ENCODE measurements around the gene ABCF2.

Gene ABCF2

DNA sequence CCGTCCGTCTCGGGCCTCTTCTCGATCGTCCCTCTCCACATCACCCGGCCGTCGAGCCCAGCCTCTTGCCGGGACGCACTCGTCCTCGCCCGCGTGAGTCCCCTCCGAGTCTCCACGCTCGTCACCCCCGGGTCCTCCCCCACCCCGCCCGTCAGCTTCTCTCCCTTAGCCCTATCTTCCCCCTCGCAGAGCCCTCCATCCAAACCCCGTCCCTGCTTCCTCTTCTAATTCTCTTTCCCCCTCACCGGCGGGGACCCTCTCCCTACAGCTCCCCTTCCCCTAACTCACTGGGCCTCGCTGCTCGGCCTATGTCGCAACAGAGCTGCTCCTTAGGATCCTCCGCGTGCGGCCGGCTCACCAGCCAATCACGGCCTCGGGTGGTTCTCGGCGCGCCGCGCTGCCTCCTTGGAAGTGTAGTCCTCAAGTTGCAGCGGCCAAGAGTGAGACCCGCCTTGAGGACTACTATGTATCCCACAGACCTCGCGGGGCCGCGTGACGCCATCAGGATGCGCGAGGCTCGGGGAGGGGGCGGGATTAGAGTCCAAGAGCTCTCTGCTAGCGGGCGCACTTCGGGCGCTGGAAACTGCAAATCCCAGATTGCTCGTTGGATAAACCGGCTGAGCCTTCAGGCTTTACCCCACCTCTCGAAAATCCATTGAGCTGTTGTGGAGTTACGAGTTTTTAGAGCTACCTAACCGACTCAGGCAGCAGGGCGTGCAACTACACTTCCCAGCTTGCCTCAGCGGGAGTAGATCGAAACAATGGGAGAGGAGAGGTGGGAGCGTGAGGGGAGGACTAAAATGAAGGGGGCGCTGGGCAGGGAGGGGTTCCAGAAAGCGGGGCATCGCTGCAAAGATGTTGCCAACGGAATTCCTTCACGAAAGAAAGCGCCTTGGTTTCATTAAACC is at the start of gene ABCF2:
ABCF2 (minus strand) TSS at position 331 of the 908 bp plus-strand sequence. CDS start 747 bp downstream, outside the sequence.
- in situ Hi-C loops (cut with MboI; ENCODE audit: low sequenced_read_pairs), result no loop called here

DNA sequence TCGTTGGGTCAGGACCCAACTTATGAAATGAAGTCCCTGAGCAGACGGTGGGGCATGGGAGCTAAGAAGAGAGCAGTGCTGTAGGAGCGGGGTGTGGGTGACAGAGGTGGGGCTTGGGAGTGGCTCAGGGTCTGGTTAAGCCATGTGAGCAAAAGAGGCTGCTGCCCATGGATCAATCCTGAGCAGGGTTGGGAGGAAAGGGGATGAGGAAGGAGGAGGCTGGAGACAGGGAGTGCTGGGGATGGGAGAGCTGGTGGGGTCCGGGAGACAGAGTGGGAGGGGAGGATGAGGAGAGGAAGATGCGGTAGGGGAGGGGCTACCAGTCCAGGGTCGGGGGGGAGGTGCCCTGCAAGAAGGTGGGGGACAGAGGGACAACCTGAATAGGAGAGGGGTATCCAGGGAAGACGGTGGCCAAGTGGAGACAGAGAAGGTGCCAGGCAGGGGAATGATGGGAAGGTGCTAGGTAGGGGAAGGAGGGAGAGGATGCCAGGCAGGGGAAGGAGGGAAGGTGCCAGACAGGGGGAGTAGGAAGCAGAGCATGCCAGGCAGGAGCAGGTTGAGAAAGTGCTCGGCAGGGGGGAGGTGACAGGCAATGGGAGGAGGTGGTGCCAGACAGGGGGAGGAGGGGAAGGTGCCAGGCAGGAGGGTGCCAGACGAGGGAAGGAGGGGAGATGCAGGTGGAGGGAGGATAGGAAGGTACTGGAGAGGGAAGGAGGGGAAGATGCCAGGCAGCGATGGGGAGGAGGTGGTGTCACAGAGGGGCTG is 49.0 kb upstream of the ABCF2 start:
- in situ Hi-C loops (cut with MboI; ENCODE audit: low sequenced_read_pairs), result no loop called here

DNA sequence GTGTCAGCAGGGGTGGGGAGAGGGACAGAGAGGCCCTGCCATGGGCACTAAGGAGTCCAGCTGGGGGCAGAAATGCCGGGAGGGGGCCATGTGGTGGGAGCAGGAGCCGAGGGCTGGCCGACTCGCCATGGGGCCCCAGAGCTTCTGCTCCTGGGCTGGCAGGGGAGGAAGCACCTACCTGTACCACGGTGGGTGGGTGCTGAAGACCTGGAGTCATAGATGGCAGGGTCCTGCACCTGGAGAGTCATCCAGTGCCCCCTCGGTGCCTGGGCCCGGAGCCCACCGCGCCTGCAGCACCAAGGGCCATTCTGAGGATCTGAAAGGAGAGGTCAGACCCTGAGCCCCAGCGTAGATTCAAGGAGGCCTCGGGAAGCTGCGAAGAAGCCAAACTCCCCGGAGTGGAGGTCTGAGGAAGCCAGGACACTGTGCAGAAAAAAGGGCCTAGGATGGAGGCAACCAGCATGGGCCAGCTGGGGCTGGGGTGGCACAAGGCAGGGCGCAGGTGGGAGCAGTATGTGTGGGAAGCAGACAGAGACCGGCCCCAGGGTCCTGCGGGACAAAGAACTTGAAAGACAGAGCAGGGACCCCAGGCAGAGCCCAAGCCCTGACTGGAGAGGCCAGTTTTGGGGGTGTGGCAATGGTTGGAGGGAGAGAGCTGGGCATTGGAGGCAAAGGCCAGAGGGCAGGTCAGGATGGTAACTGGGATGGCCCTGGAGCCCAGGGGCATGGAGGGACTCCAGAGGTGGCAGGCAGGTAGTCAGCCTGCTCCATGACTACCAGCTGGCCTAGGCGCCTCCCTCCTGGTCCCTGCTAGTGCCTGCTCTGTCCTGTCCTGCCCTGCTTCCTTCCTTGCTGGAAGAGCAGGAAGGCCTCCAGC is 48.2 kb upstream of the ABCF2 start:
- in situ Hi-C loops (cut with MboI; ENCODE audit: low sequenced_read_pairs), result no loop called here

DNA sequence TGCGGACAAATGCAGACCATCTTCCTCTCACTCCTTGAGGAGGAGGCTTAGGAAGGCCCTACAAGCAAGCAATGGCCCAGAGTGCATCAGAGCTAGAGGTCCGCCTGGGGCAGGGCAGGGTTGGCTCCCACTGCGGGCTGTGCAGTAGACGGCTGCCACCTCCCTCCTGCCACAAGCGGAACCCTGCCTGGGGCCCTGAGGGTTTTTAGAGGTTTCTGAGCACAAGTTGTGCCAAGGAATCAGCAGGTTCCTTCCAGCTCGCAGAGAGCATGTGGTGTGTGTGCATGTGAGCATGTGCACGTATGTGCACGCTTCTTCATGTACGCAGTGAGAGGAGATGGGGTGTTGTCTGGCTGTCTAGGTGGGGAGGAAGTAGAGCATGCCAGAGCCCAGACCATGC is 47.4 kb upstream of the ABCF2 start:
- in situ Hi-C loops (cut with MboI; ENCODE audit: low sequenced_read_pairs), result no loop called here

DNA sequence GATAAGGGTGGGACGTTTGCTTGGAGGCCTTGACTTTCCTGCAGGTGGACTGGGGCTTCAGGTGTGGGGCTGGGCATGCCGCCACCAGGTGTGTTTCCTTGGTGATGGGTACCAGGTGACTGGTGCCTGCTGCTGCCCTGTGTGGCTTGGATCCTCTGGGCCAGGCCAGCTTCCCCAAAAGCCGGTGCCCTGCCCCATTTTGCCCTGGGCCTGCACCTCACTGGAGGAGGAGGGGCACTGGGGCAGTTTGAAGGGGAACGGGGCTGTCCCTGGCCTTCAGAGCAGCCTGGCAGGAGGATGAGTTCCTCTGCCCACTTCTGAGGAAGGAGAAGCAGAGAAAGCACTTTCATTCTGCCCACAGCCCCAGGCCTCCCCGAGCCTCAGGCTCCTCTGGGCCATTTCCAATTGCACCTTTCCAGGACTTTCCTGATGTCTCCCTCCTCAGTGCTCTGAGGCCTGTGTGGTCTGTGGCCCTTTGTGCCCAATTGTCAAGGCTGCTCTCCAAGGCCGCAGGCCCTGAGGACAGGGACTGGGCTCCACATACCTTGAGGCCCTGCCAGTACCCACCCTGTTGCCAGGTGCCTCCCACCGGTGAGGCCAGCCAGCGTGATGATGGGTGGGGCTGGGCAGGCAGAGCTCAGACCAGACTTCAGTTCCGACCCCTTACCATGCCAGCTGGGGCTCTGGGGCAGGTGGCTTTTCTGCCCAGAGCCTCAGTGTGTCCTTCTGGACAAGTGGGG is 46.8 kb upstream of the ABCF2 start:
- in situ Hi-C loops (cut with MboI; ENCODE audit: low sequenced_read_pairs), result no loop called here

DNA sequence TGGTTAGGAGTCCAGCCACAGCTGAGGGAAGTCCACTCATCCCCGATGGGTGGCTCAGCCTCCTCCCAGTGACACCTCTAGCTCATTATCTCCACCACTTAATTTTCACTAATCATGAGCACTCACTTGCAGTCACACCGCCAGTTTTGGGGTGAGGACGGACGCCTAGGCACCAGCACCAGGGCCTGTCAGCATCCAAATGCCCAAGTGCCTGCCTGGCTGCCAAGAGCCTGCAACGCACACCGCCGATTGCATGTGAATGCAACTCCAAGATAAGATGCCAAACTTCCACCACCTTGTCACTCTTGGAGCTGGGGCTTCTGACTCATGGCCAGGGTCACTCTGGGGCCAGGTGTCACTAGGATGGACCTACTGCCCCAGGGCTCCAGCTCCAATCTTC is 45.9 kb upstream of the ABCF2 start:
- in situ Hi-C loops (cut with MboI; ENCODE audit: low sequenced_read_pairs), result no loop called here

DNA sequence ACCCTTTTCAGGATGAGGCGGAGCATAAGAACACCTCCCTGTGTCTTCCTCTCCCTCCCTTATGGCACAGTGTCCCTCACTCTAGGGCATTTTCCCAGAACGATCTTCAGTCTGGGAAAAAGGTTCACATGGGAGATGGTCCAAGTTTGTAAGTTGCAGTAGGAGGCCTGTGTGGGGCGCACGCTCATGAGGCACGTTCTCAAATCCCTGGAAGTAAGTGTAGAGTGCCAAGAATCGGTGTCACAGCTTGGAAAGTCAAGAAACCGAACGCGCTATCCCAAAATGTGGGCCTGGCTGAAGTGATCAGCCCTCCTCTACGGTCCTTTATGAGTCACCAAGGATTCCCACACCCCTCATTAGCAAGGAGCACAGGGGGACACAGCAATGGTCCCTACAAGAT is 45.4 kb upstream of the ABCF2 start:
- in situ Hi-C loops (cut with MboI; ENCODE audit: low sequenced_read_pairs), result no loop called here

DNA sequence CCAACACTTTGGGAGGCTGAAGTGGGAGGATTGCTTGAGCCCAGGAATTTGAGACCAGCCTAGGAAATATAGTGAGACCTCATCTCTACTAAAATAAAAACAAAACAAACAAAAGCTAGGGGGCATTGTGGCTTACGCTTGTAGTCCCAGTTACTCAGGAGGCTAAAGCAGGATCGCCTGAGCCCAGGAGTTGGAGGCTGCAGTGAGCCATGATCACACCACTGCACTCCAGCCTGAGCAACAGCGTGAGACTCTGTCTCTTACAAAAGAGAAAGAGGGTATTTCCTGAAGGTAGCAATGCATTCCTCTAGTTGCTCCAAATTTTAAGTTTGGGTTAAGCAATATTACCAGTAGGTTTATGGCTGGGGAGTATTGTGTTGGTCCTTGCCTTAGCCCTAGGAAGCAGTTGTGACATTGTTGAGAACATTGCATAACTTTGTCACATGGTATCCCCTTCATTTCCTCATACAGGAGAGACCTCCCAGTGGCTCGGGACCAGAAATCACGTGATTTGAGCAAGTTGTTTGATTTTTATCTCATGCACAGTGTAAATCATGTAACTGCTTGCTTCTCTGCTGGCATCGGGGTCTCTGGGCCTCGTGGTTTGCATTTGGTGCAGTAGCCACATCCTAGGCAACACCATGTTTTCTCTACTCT is 44.8 kb upstream of the ABCF2 start:
- in situ Hi-C loops (cut with MboI; ENCODE audit: low sequenced_read_pairs), result no loop called here

DNA sequence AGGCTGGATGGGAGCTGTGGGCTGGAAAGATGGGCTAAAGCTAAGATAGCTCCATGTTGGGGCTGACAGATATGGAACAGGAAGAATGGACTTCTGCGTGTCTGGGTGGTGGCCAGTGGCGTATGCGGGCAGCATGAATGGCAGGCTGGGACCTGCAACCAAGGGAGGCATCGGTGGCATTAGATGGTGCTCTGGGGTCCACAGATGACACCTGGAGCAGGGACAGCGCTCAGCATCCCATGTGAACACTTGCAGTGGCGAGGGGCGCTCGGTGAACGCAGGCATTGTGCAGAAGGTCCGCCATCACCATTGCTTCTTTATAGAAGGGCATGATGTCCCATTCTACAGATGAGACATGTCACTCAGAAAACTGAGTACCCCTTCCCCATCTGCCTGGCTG is 42.5 kb upstream of the ABCF2 start:
- in situ Hi-C loops (cut with MboI; ENCODE audit: low sequenced_read_pairs), result no loop called here

DNA sequence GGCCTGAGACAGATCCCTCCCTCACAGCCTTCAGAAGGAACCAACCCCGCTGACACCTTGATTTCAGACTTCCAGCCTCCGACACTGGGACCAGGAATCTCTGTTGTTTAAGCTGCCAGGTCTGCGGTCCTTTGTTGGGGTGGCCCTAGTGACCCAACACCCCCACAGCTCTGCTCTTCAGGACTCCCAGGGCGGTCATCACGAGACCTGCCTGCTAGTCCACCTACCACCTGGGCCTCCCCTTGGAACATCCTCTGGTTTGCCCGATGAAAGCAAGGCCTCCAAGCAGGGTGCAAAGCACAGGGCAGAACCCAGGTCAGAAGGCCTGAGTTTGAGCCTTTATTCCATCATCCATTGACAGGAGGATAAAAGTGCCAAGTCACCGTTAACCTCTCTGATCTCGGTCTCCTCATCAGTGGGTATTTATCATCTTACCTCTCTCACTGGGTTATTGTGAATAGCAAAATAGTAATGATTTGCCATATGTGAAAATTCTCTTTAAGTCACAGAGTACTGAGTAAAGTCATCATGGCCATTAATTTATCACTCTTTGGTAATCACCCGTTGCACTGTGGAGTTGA is 38.4 kb upstream of the ABCF2 start:
- in situ Hi-C loops (cut with MboI; ENCODE audit: low sequenced_read_pairs), result no loop called here

DNA sequence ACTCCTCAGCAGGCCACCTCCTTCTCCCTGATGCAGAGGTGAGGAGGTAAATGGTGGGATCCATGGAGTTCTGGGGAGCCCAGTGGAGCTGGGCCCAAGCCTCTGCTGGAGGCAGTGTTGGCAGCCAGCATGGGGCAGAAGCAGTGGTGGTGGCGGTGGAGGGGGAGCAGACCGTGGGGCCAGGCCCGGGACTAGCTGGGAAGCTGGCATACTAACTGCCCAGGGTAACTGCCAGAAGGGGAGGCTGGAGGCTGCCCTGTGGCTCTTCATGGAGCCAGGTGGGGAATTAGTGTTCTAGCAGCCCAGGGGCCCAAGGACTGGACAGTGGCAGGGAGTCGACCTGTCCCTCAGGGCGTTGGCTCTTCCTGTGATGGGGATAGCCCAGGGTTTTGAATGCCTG is 37.6 kb upstream of the ABCF2 start:
- in situ Hi-C loops (cut with MboI; ENCODE audit: low sequenced_read_pairs), result no loop called here

DNA sequence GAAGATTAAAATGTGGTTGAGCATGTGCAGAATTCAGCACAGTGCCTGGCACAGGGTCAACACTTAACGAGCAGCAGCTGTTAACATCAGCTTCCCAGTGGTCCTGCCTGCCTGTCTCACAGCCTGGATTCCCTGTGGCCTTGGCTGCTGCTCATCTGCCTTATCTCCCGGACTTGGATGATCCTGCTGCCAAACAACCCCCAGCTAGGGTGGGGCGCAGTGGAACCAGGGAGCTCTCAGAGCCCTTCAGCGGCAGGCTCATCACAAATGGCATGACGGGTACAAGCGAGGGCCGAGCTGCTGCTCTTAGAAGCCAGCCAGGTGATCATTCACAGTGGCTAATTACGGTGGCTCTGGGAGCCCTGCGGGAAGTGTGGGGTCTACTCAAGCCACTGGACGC is 34.5 kb upstream of the ABCF2 start:
- in situ Hi-C loops (cut with MboI; ENCODE audit: low sequenced_read_pairs), result no loop called here

DNA sequence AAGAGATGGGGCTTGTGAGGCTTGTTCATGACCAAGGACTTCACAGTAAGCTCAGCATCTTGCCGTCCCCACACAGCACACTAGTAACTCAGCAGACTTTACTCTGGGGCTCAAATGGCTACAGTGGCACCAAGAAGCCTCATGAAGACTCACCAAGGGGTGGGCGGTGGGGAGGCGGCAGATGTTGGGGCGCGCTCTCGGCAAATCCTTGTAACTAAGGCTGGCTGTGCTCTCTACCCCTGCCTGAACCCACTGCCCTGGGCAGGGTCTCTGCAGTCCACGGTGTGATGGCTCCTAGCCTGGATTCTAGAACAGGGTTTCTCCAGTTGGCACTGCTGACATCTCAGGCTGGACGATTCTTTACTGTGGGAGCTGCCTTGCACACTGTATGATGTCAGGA is 33.9 kb upstream of the ABCF2 start:
- in situ Hi-C loops (cut with MboI; ENCODE audit: low sequenced_read_pairs), result no loop called here

DNA sequence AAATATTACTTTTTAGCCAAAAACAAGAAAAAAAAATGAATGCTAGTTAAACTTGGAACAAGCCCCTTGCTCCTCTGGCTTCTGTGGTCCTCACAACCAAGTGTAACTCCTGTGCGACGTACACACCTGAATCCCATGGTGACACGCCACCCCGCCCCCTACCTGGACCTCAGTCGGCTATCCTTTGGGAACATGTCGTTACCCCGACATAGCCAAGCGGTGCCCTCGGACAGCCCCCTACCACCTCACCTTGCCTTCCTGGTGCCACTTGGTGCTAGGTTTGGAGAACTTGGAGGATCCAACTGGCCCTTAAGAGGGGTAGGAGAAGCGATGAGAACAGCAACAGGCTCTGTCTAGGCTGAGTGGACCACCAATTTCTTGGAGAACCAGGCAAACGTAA is 33.5 kb upstream of the ABCF2 start:
- in situ Hi-C loops (cut with MboI; ENCODE audit: low sequenced_read_pairs), result no loop called here

DNA sequence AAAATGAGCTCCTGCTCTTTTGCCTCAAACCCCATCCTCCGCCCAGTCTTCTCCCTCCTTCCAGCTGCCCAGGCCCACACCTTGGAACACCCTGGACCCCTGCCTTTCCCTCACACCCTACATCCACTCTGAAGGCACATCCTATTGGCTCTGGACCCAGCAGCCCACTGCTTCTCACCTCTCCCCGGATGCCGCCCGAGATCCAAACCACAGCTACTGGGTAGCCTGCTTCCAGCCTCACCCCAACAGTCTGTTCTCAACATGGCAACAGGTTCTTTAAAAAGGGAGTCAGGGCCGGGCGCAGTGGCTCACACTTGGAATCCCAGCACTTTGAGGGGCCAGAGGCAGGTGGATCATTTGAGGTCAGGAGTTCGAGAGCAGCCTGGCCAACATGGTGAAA is 31.0 kb upstream of the ABCF2 start:
- in situ Hi-C loops (cut with MboI; ENCODE audit: low sequenced_read_pairs), result no loop called here

DNA sequence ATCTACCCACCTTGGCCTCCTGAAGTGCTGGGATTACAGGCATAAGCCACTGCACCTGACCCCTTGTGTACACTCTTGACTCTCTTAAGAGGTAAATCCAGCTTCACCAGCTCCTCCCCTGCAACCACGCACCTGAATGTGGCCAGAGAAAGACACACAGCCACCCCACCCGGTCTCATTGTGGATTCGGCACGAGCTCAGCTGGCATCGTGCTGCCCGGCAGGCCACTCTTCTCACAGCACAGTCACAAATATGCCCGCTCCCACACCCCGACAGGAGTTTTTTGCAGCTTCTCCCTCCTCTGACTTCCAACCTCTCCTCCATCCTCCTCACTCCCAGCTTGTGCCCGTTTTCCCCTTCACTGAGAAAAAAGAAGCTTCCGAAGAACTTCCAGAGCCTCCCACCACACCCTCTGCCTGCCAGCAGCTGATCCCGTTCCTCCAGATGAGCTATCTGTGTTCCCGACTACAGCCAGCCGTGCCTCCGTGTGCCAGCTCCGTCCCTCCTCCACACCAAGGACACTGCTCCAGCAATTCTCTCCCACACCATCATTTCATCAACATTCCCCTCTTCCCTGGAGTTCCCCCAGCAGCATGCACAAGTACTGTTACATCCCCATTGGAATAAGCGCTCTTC is 29.5 kb upstream of the ABCF2 start:
- in situ Hi-C loops (cut with MboI; ENCODE audit: low sequenced_read_pairs), result no loop called here

DNA sequence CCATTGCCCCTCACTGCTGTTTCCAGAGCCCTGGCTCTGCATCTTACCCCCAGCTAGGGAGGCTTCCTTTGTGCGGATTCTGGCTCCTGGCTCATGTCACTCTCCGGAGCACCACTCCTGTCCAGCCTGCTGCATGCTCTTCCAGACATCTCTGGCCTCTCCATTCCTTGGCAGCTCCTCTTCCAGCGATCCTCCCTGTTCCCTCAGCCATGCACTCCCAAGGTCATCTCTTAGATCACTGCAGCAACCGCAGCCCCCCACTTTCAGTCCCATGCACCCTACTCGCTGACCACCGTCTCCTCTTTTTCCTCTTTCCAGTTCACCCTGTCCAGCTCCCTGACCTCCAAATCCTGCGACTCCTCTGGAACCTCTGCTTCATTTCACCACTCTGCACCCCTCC is 28.4 kb upstream of the ABCF2 start:
- in situ Hi-C loops (cut with MboI; ENCODE audit: low sequenced_read_pairs), result no loop called here

DNA sequence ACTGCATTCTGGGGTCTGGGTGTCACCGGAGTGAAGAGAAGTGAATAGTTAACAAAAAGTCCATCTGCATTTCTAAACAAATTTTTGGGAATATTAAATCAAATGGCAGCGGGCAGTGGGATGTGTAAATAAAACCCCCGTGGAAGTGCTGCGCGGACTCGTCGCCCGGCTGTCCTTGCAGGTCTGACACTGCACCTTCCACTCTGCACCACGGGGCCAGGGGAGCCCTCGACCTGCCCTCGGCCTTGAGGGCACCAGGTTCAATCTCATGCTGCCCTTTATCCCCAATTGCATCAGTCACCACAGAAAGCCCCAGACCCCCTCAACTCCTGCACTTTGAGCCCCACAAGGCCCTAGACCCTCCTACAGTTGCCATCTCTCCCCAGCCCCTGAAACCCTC is 27.8 kb upstream of the ABCF2 start:
- in situ Hi-C loops (cut with MboI; ENCODE audit: low sequenced_read_pairs), result no loop called here

DNA sequence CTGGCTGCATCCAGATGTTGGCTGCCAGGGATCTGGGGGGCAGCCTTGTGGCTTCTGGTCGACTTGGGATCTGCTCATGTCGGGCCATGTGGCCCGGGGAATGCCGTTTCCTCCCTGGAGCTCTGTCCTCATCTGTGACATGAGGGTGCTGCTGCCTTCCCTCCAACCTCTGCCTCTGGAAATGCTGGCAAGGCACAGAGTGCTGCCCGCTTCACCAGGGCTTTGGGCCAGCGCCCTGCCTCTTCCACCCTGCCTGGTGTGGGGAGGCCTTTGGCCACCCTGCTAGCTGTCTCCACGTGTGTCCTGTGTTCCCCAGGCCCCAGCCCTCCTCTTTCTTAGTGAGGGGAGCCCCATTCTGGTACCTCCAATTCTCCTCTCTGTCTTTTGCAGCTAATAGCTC is 27.3 kb upstream of the ABCF2 start:
- in situ Hi-C loops (cut with MboI; ENCODE audit: low sequenced_read_pairs), result no loop called here
